Measurements from ENCODE around the gene SYS1.

SYS1 gene

DNA sequence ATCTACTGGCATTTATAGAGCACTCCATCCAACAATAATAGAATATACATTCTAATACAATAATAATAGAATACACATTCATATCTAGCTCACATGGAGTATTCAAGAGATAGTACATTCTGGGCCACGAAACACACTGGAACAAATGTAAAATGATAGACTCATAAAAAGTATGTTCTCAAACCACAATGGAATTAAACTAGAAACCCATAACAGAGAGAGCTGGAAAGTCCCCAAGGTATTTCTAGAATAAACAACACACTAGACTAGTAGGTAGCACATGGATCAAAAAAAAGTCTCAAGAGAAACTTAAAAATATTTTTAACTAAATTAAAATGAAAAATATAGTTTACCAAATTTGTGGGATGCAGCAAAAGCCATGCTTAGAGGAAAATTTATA is 24.3 kb downstream of the SYS1 start:
- DNase-seq (ENCODE audit: low read depth): no peak

DNA sequence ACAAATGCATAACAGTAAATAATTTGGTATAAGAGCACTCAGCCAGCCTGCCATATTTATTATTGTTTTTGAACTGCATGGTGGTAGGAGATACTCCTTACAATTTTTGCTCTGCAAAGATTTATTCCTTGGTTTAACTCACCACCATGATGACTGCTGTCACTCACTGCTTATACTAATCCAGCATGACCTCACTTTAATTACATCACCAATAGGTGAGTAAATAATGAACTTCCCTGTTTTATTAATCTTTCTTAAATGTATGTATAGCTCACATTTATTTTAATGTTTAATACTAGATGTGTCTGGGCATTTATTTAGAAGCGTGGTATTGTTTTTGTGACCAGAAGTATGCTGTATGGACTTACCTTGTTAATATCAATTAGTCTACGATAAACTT is 28.0 kb downstream of the SYS1 start:
- no peak for DNase-seq (ENCODE audit: low read depth)

DNA sequence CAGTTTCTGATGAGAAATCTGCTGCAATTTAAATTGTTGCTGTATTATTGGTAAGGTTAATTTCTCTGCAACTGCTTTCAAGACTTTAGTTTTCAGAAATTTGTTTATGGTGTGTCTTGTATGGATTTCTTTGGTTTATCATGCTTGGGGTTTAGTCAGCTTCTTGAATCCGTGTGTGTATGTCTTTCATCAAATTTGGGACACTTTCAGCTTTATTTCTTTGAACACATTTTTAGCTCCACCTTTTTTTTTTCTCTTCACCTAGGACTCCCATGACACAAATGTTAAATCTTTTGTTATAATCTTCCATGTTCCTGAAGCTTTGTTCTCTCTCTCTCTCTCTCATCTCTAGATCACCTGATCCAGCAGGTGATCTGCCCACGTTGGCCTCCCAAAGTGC is 28.6 kb downstream of the SYS1 start:
- no peak for DNase-seq (ENCODE audit: low read depth)

DNA sequence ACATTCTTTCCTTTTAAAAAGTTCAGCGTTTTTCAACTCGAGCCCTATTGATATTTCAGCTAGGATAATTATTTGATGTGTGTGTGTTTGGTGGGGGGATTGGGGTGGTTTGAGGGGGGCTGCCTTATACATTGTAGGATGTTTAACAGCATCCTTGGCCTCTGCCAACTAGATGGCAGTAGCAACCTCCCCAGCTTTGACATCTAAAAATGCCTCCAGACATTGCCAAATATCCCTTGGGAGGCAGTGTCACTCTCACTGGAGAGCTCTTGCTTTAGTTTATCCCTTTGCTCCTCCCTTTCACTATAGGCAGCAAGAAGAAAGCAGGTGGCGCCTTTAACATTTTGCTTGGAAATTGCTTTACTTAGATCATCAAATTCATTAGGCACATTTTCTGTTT is 29.8 kb downstream of the SYS1 start:
- no peak for DNase-seq (ENCODE audit: low read depth)

DNA sequence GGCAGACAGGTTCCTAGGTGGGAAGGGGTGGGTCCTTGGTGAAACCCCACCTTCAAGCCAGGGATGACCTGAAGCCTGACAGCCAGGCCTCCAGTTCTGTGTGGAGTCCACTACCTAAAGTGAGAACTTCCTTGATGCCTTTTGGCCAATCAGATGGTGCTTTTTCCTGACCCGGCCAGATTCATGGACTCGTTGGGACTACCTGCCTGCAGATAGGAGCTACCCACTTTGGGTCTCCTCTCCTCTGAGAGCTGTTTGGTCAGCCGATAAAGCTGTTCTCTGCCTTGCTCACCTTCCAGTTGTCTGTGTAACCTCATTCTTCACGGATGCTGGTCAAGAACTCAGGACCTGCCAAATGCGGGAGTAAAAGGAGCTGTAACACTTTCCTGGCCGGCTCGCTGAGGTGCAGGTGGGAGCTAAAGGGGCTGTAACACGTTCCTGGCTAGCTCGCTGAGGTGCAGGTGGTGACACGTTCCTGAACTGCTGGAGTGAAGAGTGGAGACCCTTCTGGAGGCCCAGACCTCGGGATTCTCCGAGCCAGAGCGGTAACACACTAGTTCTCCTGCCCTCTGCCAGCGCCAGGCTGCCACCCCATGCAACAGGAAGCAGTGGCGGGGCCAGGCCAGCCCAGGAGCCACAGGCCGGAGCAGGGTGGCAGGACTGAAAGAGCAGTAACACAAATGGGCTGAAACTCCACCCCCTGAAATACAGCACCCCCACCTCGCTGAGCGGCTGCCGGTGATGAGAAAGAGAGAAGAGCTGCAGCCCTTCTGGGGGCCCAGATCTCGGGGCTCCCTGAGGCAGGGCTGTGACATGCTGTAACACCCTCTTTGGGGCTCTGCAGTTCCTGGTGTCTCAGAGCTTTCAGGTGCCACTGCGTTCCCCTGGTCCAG is 31.5 kb downstream of the SYS1 start:
- DNase-seq (ENCODE audit: low read depth): no peak

DNA sequence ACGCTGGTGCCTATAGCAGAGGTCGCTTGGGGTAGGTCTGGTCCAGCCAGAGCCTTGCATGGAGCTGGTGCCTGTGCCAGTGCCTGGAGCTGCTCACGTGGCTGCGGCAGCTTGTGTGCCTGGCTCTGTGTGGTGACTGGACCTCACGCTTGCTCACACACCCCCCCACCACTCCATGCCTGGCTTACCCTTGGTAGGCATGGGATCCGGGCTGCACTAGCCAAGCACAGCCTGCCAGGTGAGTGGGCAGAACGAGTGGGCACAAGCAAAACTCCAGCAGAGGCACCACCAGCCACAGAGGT is 32.1 kb downstream of the SYS1 start:
- no peak for DNase-seq (ENCODE audit: low read depth)

DNA sequence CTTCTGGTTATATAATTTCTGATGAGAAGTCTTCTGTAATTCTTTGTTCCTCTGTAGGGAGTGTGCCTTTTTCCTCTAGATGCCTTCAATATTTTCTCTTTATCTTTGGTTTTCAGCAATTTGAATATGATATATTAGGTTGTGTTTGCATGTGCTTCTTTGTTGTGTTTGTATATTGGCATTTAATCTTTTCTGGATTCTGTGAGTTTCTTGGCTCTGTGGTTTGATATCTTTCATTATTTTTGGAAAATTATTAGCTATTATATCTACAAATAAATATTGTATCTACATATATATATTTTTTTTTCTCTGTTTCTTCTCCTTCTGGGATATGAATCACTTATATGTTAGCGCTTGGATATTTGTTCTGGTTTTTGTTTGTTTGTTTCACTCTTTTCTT is 36.1 kb downstream of the SYS1 start:
- no peak for DNase-seq (ENCODE audit: low read depth)

DNA sequence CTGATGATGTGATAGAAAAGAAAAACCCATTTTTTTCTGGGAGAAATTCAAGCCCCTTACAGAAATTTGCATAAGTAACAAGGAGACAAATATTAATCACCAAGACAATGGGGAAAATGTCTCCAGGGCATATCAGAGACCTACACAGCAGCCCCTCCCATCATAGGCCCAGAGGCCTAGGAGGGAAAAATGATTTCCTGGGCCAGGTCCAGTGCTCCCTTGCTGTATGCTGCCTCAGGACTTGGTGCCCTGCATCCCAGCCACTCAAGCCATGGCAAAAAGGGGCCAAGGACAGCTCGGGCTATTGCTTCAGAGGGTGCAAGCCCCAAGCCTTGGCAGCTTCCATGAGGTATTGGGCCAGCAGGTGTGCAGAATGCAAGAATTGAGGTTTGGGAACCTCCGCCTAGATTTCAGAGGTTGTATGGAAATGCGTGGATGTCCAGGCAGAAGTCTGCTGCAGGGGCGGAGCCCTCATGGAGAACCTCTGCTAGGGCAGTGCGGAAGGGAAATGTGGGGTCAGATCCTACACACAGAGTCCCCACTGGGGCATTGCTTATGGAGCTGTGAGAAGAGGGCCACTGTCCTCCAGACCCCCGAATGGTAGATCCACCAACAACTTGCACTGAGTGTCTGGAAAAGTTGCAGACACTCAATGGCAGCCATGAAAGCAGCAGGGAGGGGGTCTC is 37.5 kb downstream of the SYS1 start:
- no peak for DNase-seq (ENCODE audit: low read depth)

DNA sequence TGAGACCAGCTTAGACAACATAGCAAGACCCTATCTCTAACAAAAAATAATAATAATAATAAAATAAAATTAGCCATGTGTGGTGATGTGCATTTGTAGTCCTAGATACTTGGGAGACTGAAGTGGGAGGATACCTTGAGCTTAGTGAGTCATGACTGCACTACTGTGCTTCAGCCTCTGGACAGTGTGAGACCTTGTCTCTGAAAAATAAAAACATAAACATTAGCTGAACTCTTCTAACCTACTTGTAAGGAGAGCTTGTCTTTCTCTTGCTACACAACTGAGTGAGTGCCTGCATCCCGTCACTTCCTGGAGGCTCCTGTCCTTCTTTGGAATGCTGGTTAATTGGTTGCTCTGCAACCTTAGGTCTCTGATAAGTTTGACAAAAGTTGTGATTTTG is 40.0 kb downstream of the SYS1 start:
- peak; percentile 81 for DNase-seq (ENCODE audit: low read depth)

DNA sequence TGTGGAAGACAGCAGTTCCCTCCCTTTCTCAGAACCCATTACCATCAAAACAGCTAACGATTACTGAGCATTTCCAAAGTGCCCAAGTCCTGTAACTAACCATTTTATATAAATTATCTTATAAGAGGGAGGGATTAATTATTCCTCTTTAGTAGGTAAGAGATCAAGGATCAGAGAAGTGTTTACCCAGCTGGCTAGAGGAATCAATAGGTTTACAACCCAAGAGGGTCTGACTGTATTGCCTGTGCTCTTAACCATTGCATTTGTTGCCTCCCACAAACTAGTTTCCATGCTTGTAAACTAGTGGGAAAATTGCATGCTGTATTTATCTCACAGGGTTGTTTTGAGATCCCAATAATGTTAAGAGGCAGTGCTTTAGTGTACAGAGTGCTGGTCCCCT is 41.5 kb downstream of the SYS1 start:
- no peak for DNase-seq (ENCODE audit: low read depth)

DNA sequence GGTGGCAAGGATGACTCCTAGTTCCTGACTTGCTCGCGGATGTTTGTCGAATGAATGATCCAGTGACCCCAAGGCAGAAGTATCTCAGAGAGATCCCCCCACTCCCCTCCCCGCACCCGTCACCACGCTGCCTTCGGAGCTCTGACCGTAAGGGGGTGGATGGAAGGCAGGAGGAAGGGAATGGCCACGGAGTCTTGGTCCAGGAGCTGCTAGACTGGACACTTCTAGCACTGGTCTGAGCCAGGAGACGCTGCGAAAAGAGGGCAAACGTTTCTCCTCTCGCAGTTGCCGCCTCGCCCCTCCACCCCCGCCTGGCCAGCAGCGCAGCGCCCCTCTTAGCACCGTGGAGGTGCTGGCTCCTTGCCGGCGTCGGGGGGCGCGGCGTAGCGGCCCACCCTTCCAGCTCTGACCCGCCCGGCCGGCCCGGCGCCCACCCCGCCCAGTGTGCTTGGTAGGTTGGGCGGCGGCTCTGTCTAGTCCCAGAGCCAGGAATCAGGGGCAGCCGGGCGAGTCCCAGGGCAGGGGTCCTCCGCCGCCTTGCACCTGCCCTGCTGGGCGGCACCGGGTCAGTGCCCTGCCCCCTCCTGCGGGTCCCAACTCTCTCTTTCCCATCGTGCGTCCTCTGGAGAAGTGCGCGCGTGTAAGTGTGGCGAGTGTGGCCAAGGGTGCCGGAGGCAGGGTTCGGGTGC is 42.8 kb downstream of the SYS1 start:
- DNase-seq (ENCODE audit: low read depth): no peak

DNA sequence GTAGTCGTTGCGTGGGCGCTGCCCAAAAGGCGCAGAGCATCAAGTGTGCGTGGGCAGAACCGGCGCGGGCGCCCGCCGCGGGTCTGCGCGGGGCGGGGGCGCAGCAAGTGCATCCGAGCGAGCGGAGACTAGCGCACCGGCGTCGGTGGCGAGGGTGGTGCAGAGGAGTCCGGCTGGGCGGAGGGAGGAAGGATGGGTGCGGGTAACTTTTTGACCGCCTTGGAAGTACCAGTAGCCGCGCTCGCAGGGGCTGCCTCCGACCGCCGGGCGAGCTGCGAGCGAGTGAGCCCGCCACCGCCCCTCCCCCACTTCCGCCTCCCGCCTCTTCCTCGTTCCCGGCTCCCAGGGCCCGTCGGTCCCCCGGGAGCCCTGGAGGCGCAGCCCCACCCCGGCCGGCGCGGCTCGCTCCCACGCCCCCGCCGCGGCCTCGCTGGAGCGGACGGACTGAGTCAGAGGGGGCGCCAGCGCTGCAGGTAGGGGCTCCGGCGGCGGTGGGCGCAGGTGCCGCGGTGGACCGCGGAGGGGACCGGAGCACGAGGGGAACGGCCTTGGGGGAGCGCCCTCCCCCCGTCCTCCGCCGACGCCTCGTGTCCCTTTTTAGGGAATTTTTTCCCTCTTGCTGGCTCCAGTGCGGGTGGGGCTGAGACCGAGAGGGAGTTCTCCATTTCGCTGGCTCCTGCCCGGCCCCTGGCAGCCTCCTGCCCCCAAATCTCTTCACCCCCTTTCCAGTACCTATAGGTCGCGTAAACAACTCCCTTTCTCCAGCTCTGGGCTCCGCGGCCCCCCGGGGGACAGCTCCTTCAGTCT is 43.5 kb downstream of the SYS1 start:
- no peak for DNase-seq (ENCODE audit: low read depth)

DNA sequence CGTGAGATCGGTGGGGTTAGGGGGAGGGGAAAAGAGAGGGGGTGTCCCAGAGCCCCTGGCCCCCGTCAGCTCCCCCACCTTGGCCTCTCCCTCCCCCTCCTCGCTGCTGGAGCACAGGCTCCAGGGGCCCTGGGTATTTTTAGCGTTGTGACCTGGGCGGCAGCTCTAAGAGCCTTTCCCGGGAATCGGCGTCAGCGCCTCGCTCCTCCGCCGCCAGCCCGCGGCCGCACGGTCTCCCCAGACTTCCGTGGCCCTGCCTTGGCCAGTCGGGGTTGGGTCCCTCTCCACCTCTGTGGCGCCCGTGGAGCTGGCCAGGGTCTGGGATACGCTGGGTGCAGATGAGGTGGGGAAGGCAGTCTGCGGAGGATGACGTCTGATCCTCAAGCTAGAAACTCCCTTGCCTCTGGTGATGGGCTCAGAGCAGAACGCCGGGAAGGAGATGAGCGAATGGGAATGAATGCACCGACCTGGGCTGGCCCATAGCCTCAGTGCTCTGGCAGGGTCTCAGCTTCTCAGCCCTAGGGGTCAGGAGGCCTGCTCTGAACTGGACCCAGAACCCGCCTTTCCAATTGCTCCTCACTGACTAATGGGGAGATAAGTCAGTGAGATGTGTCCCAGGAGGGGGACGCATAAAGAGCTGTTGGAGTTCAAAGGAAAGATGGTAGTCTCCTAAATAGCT is 44.2 kb downstream of the SYS1 start:
- DNase-seq (ENCODE audit: low read depth): peak; percentile 50

DNA sequence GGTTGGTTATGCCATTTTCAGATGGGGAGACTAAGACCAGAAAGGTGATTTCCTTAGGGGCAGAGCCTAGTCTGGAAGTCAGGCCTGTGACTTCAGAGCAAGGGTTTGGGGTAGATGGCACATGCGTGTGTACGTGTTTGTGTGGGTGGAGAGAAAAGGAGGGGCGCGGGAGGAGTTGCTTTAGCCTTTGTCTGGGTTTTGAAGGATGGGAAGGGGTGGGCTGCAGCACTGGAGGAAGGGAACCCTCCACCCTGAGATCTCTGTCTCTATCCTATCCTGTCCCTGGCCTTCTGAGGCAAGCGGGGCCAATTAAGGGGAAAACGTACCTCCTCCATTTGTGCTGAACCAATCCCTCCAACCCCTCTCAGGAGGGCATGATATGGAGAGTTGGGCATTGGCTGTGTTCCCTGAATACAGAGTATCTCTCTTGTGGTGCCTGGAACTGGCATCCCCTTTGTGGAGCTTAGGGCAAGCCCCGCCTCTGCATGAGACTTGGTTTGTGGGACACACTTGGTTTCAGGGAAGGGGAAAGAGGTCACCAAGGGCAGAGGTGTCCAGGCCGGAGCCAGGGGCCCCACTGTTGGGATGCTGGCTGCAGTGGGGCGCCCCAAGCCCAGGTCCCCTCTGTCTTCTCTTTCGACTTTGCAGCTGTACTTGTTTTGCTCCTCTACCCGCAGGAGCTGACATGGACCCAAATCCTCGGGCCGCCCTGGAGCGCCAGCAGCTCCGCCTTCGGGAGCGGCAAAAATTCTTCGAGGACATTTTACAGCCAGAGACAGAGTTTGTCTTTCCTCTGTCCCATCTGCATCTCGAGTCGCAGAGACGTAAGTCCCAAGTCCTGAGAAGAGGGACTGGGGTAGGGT is 45.1 kb downstream of the SYS1 start, which contains the start of gene DBNDD2:
Gene DBNDD2, plus strand, starts transcription at position 507 of the 863 bp plus-strand sequence. Its CDS starts 179 bp downstream, at position 686.
- no peak for DNase-seq (ENCODE audit: low read depth)

DNA sequence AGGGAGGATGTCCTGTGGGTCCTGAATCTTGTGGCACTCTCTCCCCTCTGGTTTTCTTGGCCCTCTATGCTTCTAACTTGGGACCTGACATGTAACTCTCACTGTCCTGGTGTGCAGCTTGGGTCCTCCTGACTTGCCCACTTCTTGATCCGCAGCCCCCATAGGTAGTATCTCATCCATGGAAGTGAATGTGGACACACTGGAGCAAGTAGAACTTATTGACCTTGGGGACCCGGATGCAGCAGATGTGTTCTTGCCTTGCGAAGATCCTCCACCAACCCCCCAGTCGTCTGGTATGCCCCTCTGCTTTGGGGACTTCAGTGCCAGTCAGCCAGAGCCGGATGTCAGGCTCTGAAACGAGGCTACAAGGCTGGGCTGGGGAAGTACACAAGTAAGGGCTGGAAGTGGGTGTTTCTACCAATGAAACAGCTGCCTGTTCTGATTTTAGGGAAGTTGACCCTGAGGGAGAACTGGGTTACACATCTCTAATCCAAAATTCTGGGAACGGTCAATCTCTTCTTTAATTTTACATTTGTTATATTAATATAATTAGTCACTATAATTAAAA is 45.8 kb downstream of the SYS1 start:
- no peak for DNase-seq (ENCODE audit: low read depth)

DNA sequence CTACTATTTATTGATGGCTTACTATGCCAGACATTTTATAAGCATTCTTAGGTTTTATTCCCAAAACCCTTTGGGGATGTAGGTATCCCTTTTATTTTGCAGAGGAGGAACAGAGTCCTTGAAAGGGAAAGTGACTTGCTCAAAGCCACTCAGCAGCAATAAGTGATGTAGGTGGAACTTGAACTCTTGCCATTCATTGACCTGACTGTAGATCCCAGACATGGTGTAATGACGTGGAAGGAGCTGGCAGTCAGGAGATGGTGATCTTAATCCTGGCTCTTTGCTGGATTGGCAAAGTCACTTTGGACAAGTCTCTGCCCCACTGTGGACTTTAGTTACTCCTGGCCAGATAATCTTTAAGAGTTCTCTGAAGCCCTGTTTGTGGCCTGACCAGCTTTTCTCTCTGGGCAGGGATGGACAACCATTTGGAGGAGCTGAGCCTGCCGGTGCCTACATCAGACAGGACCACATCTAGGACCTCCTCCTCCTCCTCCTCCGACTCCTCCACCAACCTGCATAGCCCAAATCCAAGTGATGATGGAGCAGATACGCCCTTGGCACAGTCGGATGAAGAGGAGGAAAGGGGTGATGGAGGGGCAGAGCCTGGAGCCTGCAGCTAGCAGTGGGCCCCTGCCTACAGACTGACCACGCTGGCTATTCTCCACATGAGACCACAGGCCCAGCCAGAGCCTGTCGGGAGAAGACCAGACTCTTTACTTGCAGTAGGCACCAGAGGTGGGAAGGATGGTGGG is 46.7 kb downstream of the SYS1 start:
- no peak for DNase-seq (ENCODE audit: low read depth)

DNA sequence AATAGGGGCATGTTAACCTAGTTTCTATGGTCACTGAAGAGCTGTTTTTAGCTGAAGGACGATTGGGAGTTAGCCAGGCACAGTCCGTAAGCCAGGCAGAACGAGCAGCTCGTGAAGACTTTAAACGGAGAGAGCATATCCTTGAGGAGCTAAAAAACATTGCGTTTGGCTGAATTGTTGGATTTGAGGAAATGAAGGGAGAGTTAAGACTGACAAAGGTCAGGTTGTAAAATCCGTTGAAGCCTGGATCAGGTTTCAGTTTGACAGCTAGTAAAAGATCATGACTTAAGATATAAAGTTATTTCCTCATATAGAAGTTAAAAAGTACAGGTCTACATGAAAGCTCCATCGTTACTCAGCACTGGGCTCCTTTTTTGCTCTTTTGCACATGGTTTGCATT is 47.9 kb downstream of the SYS1 start:
- no peak for DNase-seq (ENCODE audit: low read depth)

DNA sequence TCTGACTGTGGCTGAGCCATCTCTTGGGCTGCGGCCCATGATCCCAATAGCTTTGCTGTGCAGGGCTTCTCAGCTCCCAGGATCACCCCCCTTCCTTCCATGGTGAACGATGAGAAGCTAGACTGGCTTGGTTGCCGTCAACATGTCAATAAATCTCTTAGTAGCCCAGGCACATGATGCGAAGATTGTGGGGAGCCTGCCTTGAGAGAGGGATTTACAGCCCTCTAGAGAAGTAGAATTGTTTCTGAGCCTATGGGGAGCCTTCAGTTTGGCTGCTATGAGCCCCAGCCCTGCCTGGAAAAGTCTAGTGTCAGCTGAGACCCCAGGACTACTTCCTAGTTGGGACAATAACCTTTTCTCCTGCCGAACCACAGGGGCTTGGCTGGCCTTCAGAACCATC is 49.7 kb downstream of the SYS1 start:
- no peak for DNase-seq (ENCODE audit: low read depth)

DNA sequence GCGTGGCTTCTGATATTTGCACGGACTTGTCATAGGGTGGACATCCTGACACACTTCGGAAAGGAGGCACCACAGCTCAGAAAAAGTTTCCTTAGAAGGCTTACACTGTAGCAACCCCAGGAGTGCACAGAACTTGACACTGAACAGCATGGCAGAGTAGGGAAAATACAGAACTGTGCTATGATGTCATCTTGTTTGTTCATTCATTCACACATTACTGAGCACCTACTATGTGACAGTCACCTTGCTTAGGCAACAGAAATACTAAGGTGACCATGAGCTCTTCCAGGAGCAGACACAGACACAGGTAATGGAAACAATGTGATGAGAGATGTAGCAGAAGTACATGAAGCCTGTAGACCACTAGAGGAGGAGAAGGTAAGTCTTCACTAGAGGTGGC is 50.5 kb downstream of the SYS1 start:
- DNase-seq (ENCODE audit: low read depth): no peak

Data from iris pigment epithelial cell (primary cell).